CD4-positive, CD25-positive, alpha-beta regulatory T cell (primary cell): ENCODE measurements around the gene MAP1LC3B2. TPM values are rescaled to one million over a fixed set of nuclear protein-coding genes. Genes with fewer than 3 reads are reported as not detected.
A peak's percentile ranks its signal among the peaks of the same experiment; 100 is the strongest.

Experiments used
- ATAC-seq, 2 donors: fragments of 150-1000 bp; cut with Tn5 transposase; one replicate each; pipeline ENCODE4 v1.10.0; 2021; ENCODE audit warnings: low read depth in 2 of 2, moderate number of reproducible peaks in 2 of 2, moderate library complexity in 1 of 2
- DNase-seq, 3 donors: peaks; one replicate each; pipeline versions ENCODE4 v3.0.0 to v3.0.0-alpha.2; 2012 to 2022; ENCODE audit warnings: mixed read lengths in 1 of 3
- H3K27ac ChIP-seq: one replicate; pipeline ENCODE4 v1.7.0; 2013; ENCODE audit warnings: mild to moderate bottlenecking, low read length; ENCODE audit not compliant: insufficient read depth, poor library complexity, severe bottlenecking
- H3K27me3 ChIP-seq: one replicate; pipeline ENCODE4 v1.7.0; 2013; ENCODE audit warnings: low read length; ENCODE audit not compliant: control insufficient read depth, insufficient read depth
- H3K36me3 ChIP-seq: one replicate; pipeline ENCODE4 v1.7.0; 2013; ENCODE audit warnings: mild to moderate bottlenecking, low read length, moderate library complexity; ENCODE audit not compliant: control insufficient read depth, insufficient read depth
- H3K4me1 ChIP-seq: 2 replicates; pipeline ENCODE4 v1.7.0; 2013; ENCODE audit warnings: mild to moderate bottlenecking, low read length; ENCODE audit not compliant: insufficient read depth, control insufficient read depth, poor library complexity, severe bottlenecking
- H3K4me3 ChIP-seq: one replicate; pipeline ENCODE4 v1.7.0; 2013; ENCODE audit warnings: low read depth, mild to moderate bottlenecking, low read length, moderate library complexity
- H3K9me3 ChIP-seq, 2 experiments: 1 replicate in 1 of 2; 2 replicates in 1 of 2; pipeline ENCODE4 v1.7.0; 2013; ENCODE audit warnings: low read length in 2 of 2, mild to moderate bottlenecking in 1 of 2, moderate library complexity in 1 of 2; ENCODE audit not compliant: control insufficient read depth in 2 of 2
- H3K27ac Mint-ChIP-seq, 3 donors: one replicate each; pipeline ENCODE4 v1.8.0; 2020 to 2022; ENCODE audit warnings: mild to moderate bottlenecking in 3 of 3, mixed read lengths in 3 of 3, moderate library complexity in 2 of 3
- H3K27me3 Mint-ChIP-seq: one replicate; pipeline ENCODE4 v1.8.0; 2022; ENCODE audit warnings: mild to moderate bottlenecking, mixed read lengths
- H3K36me3 Mint-ChIP-seq: one replicate; pipeline ENCODE4 v1.8.0; 2020; ENCODE audit warnings: mixed read lengths
- H3K4me1 Mint-ChIP-seq, 4 donors: one replicate each; pipeline ENCODE4 v1.8.0; 2020 to 2022; ENCODE audit warnings: mixed read lengths in 4 of 4, mild to moderate bottlenecking in 1 of 4
- H3K4me3 Mint-ChIP-seq, 4 donors: one replicate each; pipeline ENCODE4 v1.8.0; 2020 to 2022; ENCODE audit warnings: mild to moderate bottlenecking in 4 of 4, mixed read lengths in 4 of 4, moderate library complexity in 3 of 4
- H3K9me3 Mint-ChIP-seq, 7 donors: one replicate each; pipeline ENCODE4 v1.8.0; 2020 to 2022; ENCODE audit warnings: mixed read lengths in 7 of 7, mild to moderate bottlenecking in 3 of 7, moderate library complexity in 2 of 7
- polyA plus RNA-seq, 4 donors: library from polyadenylated mRNA; unstranded; fragments of 300-500 nt; fragmentation: Illumina TruSeq; gene quantifications; one replicate each; pipeline ENCODE4 v1.2.3, GENCODE V29; 2021
- total RNA-seq: library from RNA; stranded (reverse); gene quantifications from one replicate; pipeline ENCODE4 v1.2.3, GENCODE V29; 2022

Gene MAP1LC3B2
- total and polyA plus RNA-seq, 5 donors from 2014 or later: 2.2 to 14.2 (median 8.1) TPM

GRCh38 chr12:116532986-116533342, 26.2 kb upstream of the MAP1LC3B2 start:
- Histone ChIP-seq H3K4me3 (peak overlapping the region; percentile 78), H3K27ac (no peak overlapping the region), H3K27me3 (no peaks in the 10 kb centered on the region), H3K9me3 (no peaks in the 10 kb centered on the region), H3K36me3 (no peaks in the 10 kb centered on the region), H3K4me1 (peaks cover 16% of the 10 kb centered on the region)
- peaks cover 19% of the 10 kb centered on the region for H3K27me3 Mint-ChIP-seq
- peaks cover 4 to 31% (median 10%) of the 10 kb centered on the region in 4 donors for H3K4me1 Mint-ChIP-seq
- peak in 1 of 3 donors; percentile 3 for DNase-seq
- H3K27ac Mint-ChIP-seq: no peak overlapping the region
- ATAC-seq: no peak
- H3K4me3 Mint-ChIP-seq: peak overlapping the region; percentile 11 to 90 (median 66)
- no peaks in the 10 kb centered on the region for H3K36me3 Mint-ChIP-seq
- H3K9me3 Mint-ChIP-seq: peaks cover 0 to 3% (median 0%) of the 10 kb centered on the region in 7 donors

DNA sequence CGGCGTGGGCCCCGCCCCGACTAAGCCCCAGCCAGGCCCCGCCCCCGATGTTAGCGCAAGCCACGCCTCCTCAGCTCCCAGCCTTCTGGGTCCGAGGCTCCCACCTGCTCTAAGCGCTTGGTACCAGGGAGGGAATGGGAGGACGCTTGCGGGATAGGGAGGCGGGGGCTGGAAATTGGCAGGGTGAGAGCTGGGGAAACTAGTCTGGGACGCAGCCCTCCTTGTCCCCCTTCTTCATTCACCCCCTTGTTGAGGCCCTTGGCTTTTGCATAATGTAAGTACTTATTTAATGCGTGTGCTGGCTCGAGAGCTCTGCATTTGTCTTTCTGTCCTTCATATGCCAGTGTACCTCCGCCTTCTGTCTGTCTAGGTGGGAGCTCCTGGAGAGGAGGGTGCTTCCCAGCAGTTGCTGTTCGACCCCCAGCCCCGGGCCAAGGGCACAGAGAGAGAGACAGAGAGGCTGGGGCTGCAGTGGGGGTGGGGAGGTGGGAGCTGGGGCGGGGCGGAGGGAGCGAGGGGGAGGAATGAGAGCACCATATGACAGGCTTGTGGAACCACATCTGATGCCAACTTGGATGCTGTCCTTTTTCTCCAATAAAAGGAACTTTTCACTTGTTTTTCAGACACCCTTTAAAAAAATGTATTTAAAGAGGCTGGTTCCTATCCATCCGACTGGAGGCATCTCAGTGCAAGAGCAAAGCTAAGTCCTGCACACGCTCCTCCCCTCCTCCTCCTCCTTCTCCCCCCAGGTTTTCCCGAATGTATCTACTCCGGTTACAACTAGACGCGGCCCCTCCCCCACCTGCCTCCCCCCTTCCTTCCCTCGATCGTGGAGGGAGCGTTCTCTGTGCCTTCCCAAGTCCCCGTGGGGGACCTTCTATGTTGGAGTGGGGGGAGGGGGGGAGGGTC, 25.6 kb upstream of the MAP1LC3B2 start:
- Mint-ChIP-seq H3K4me1 (peaks cover 7 to 32% (median 11%) of the 10 kb centered on the region in 4 donors), H3K27me3 (peaks cover 19% of the 10 kb centered on the region), H3K9me3 (peaks cover 0 to 3% (median 0%) of the 10 kb centered on the region in 7 donors), H3K4me3 (peak overlapping the region; percentile 43 to 95 (median 90)), H3K27ac (peak overlapping the region in 1 of 3 donors; percentile 11), H3K36me3 (no peaks in the 10 kb centered on the region)
- ATAC-seq (peak; percentile 72 to 80), DNase-seq (peak; percentile 49 to 63 (median 59))
- H3K9me3 ChIP-seq: no peaks in the 10 kb centered on the region
- H3K27ac ChIP-seq: no peak overlapping the region
- no peaks in the 10 kb centered on the region for H3K36me3 ChIP-seq
- H3K4me3 ChIP-seq: peak overlapping the region; percentile 78
- peaks cover 16% of the 10 kb centered on the region for H3K4me1 ChIP-seq
- H3K27me3 ChIP-seq: no peaks in the 10 kb centered on the region

GRCh38 chr12:116534311-116535121, 24.7 kb upstream of the MAP1LC3B2 start:
- ATAC-seq (peak in 1 of 2 donors; percentile 13), DNase-seq (peak in 1 of 3 donors; percentile 8)
- Histone ChIP-seq H3K27ac (no peak overlapping the region), H3K4me1 (peaks cover 16% of the 10 kb centered on the region), H3K27me3 (no peaks in the 10 kb centered on the region), H3K4me3 (peak overlapping the region; percentile 78), H3K36me3 (no peaks in the 10 kb centered on the region), H3K9me3 (no peaks in the 10 kb centered on the region)
- Mint-ChIP-seq H3K4me1 (peaks cover 7 to 32% (median 11%) of the 10 kb centered on the region in 4 donors), H3K9me3 (peaks cover 0 to 3% (median 0%) of the 10 kb centered on the region in 7 donors), H3K4me3 (peak overlapping the region; percentile 43 to 95 (median 90)), H3K36me3 (no peaks in the 10 kb centered on the region), H3K27me3 (peaks cover 13% of the 10 kb centered on the region), H3K27ac (peak overlapping the region in 2 of 3 donors; percentile 28 to 83)

GRCh38 chr12:116535241-116535640, 23.9 kb upstream of the MAP1LC3B2 start:
- H3K4me3 ChIP-seq: no peak overlapping the region
- H3K27ac Mint-ChIP-seq: no peak overlapping the region
- H3K4me1 Mint-ChIP-seq: peaks cover 7 to 32% (median 11%) of the 10 kb centered on the region in 4 donors

DNA sequence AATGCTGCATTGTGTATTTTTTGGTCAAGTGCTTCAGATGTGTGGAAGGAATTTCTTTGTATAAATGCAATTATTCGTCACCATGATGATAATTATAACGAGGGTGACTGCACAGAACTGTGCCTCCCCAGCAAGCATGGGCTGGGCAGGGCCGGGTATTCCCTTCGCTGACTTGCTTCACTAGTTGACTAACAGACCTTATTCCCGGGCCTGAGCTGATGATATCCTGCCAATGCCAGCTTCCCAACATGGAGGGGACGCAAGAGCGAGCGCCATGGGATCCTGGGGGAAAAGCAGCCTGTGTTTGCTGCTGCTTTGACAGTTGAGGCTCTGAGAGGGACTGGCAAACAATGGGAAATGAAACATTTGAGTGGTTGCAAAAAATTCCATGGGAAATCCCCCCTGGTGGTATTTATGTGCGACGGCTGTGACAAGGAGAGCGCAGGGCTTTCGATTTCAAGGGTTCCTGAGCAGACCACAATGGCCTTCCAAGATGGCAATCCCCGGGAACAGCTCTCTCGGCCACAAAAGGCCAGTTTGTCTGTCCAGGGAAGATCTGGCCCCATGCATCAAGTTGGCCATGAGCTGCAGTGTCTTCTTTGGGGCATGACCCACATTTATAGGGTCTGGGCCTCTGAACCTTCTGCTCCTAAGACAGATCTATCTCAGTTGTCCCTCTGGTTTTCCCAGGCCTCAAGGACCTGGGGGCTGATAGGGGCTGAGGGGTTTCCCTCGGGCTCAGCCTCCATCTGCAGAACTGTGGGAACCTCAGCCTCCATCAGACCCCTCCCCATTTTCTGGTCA, 21.9 kb upstream of the MAP1LC3B2 start:
- Mint-ChIP-seq H3K27ac (no peak overlapping the region), H3K27me3 (peaks cover 9% of the 10 kb centered on the region), H3K9me3 (peaks cover 0 to 3% (median 0%) of the 10 kb centered on the region in 7 donors), H3K4me1 (peaks cover 5 to 29% (median 11%) of the 10 kb centered on the region in 4 donors), H3K4me3 (peak overlapping the region in 1 of 4 donors; percentile 20), H3K36me3 (no peaks in the 10 kb centered on the region)
- Histone ChIP-seq H3K4me1 (peaks cover 16% of the 10 kb centered on the region), H3K9me3 (no peaks in the 10 kb centered on the region), H3K36me3 (no peaks in the 10 kb centered on the region), H3K4me3 (no peak overlapping the region), H3K27me3 (no peaks in the 10 kb centered on the region), H3K27ac (no peak overlapping the region)
- no peak for ATAC-seq
- DNase-seq: no peak

More at GRCh38 chr12:116535241-116535640, 23.9 kb upstream of the MAP1LC3B2 start:
- Histone ChIP-seq H3K4me1 (peaks cover 16% of the 10 kb centered on the region), H3K27ac (no peak overlapping the region), H3K9me3 (no peaks in the 10 kb centered on the region), H3K36me3 (no peaks in the 10 kb centered on the region), H3K27me3 (no peaks in the 10 kb centered on the region)
- H3K9me3 Mint-ChIP-seq: peaks cover 0 to 3% (median 0%) of the 10 kb centered on the region in 7 donors
- peak overlapping the region in 2 of 4 donors; percentile 65 to 89 for H3K4me3 Mint-ChIP-seq
- H3K36me3 Mint-ChIP-seq: no peaks in the 10 kb centered on the region
- peaks cover 13% of the 10 kb centered on the region for H3K27me3 Mint-ChIP-seq
- ATAC-seq (no peak), DNase-seq (no peak)

DNA sequence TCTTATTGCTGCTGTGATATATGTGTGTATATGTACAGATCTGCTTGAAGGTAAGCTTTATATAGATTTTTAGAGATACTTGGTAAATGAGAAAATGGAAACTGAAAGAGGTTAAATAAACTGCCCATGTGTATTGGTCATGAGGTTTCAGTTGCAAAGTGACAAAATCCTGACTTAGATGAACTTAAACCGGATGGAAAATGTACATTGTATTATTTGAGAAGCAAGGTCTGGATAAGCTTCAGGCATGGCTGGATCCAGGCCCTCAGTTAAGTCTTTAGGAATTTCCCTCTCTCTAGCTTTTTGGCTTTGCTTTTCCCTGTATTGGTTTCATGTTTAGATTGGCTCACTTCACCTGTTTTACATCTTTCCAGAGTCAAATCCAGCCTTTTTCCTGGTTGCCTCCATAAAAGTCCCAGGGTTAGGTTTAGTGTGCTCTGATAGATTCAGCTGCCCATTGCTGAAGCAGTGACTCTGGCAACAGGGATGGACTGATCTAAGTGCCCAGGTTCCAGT, 21.0 kb upstream of the MAP1LC3B2 start:
- H3K27me3 ChIP-seq: no peaks in the 10 kb centered on the region
- H3K27ac ChIP-seq: no peak overlapping the region
- Mint-ChIP-seq H3K4me1 (peaks cover 2 to 21% (median 11%) of the 10 kb centered on the region in 4 donors), H3K9me3 (peaks cover 0 to 3% (median 0%) of the 10 kb centered on the region in 7 donors), H3K27ac (peak overlapping the region in 1 of 3 donors; percentile 55), H3K36me3 (no peaks in the 10 kb centered on the region), H3K4me3 (peak overlapping the region in 1 of 4 donors; percentile 20), H3K27me3 (peaks cover 9% of the 10 kb centered on the region)
- H3K4me1 ChIP-seq: peaks cover 13% of the 10 kb centered on the region
- H3K4me3 ChIP-seq: no peak overlapping the region
- DNase-seq (no peak), ATAC-seq (no peak)
- no peaks in the 10 kb centered on the region for H3K36me3 ChIP-seq
- no peaks in the 10 kb centered on the region for H3K9me3 ChIP-seq
